Endothelial cell of umbilical vein (primary cell): Measurements from ENCODE around the gene TRMT11. TPM values are rescaled to one million over a fixed set of nuclear protein-coding genes. Genes with fewer than 3 reads are reported as not detected.

ENCODE experiments used
- BruUV-seq: library from RNA; stranded (reverse); fragments of 400-500 nt; replicated peaks from 2 replicates; lab custom pipeline; 2021; lab: Mats Ljungman, UMichigan
- CTCF ChIA-PET: fragments of 300-600, 350-600 bp; sonication (Branson Sonifier 250); formaldehyde crosslinking; loops from one replicate; lab custom pipeline; 2021; ENCODE audit warnings: antibody characterized with exemption, inconsistent platforms; lab: Charles Lee
- POLR2A ChIA-PET: fragments of 300-600, 350-600 bp; sonication (Branson Sonifier 250); formaldehyde crosslinking; loops from one replicate; lab custom pipeline; 2021; ENCODE audit warnings: antibody characterized with exemption, inconsistent platforms; lab: Charles Lee
- DNase-seq: peaks from one replicate; pipeline ENCODE4 v3.0.0-alpha.2; 2011; ENCODE audit warnings: low read depth, low spot score
- FAIRE-seq: peaks from 2 replicates; lab custom pipeline; 2011; peaks lifted over from hg19 to GRCh38; lab: Jason Lieb, UNC
- H2AFZ ChIP-seq: 2 replicates; pipeline ENCODE4 v1.6.0; 2012; ENCODE audit warnings: low read depth, low read length, control low read depth, inconsistent platforms
- H3K27ac ChIP-seq: 2 replicates; pipeline ENCODE4 v1.5.1; 2011; ENCODE audit warnings: low read depth, mild to moderate bottlenecking, control low read depth, low read length, moderate library complexity; ENCODE audit not compliant: insufficient read depth
- H3K27me3 ChIP-seq, 2 experiments: 2 replicates each; pipeline versions ENCODE4 v1.6.0 to v1.6.1; 2011; ENCODE audit warnings: low read length in 2 of 2, mixed read lengths in 1 of 2; ENCODE audit not compliant: control insufficient read depth in 2 of 2, insufficient read depth in 2 of 2
- H3K36me3 ChIP-seq, 2 experiments: 2 replicates in 1 of 2; 3 replicates in 1 of 2; pipeline ENCODE4 v1.5.1; 2011; ENCODE audit warnings: low read length in 2 of 2, mild to moderate bottlenecking in 1 of 2, moderate library complexity in 1 of 2; ENCODE audit not compliant: control insufficient read depth in 2 of 2, insufficient read depth in 2 of 2; ENCODE audit errors: extremely low read depth in 1 of 2
- H3K4me1 ChIP-seq: 3 replicates; pipeline ENCODE4 v1.5.1; 2011; ENCODE audit warnings: mild to moderate bottlenecking, low read length; ENCODE audit not compliant: control insufficient read depth, insufficient read depth; ENCODE audit errors: extremely low read depth
- H3K4me2 ChIP-seq: 2 replicates; pipeline ENCODE4 v1.6.1; 2011; ENCODE audit warnings: low read length, control low read depth, mixed read lengths; ENCODE audit not compliant: insufficient read depth
- H3K4me3 ChIP-seq, 3 experiments: fragments of 200-600 bp in 1 of 3; sonication (generic), shearing (Covaris generic) in 1 of 3; replicated peaks in 1 of 3; 2 replicates each; pipeline ENCODE4 v1.5.1; 2011 to 2016; ENCODE audit warnings: control low read depth in 3 of 3, low read length in 3 of 3, mild to moderate bottlenecking in 2 of 3, inconsistent platforms in 1 of 3, low read depth in 1 of 3, moderate library complexity in 1 of 3; ENCODE audit not compliant: insufficient read depth in 1 of 3
- H3K79me2 ChIP-seq: 2 replicates; pipeline ENCODE4 v1.6.0; 2012; ENCODE audit warnings: low read length, inconsistent platforms; ENCODE audit not compliant: control insufficient read depth, insufficient read depth
- H3K9ac ChIP-seq: replicated peaks from 2 replicates; pipeline ENCODE3; 2011; ENCODE audit warnings: low read length, control low read depth; ENCODE audit not compliant: insufficient read depth; ENCODE audit errors: extremely low read depth
- H3K9me1 ChIP-seq: replicated peaks from 3 replicates; pipeline ENCODE4 v1.6.0; 2011; ENCODE audit warnings: mild to moderate bottlenecking, low read length; ENCODE audit not compliant: control insufficient read depth, insufficient read depth; ENCODE audit errors: extremely low read depth
- H3K9me3 ChIP-seq: replicated peaks from 2 replicates; pipeline ENCODE4 v1.5.1; 2012; ENCODE audit warnings: low read length, inconsistent platforms; ENCODE audit not compliant: control insufficient read depth, insufficient read depth
- H4K20me1 ChIP-seq: replicated peaks from 2 replicates; pipeline ENCODE3; 2011; ENCODE audit warnings: mild to moderate bottlenecking, low read length; ENCODE audit not compliant: control insufficient read depth, insufficient read depth; ENCODE audit errors: extremely low read depth
- CTCF ChIP-seq, 2 donors: IDR thresholded peaks; 1 replicate in 1 of 2; 2 replicates in 1 of 2; pipeline ENCODE4 v1.5.1; 2011; ENCODE audit warnings: low read length in 2 of 2, mild to moderate bottlenecking in 2 of 2, moderate library complexity in 2 of 2, control low read depth in 1 of 2, inconsistent platforms in 1 of 2, low read depth in 1 of 2; ENCODE audit not compliant: insufficient read depth in 1 of 2; ENCODE audit errors: extremely low read depth in 1 of 2
- EZH2 ChIP-seq: IDR thresholded peaks from 2 replicates; pipeline ENCODE4 v1.6.1; 2012; ENCODE audit warnings: borderline replicate concordance, low read depth, mild to moderate bottlenecking, moderate library complexity, low read length, inconsistent platforms; ENCODE audit not compliant: severe bottlenecking
- FOS ChIP-seq: IDR thresholded peaks from 2 replicates; pipeline ENCODE4 v1.6.1; 2011; ENCODE audit warnings: mild to moderate bottlenecking, low read length, moderate library complexity, borderline replicate concordance; ENCODE audit not compliant: insufficient read depth
- GATA2 ChIP-seq: IDR thresholded peaks from 2 replicates; pipeline ENCODE4 v1.7.0; 2011; ENCODE audit warnings: low read depth, mild to moderate bottlenecking, moderate library complexity, mixed read lengths, low read length; ENCODE audit not compliant: insufficient read length, insufficient read depth
- JUN ChIP-seq: IDR thresholded peaks from 2 replicates; pipeline ENCODE4 v1.6.1; 2011; ENCODE audit warnings: borderline replicate concordance, low read depth; ENCODE audit not compliant: insufficient read length, insufficient read depth
- MAX ChIP-seq: IDR thresholded peaks from 2 replicates; pipeline ENCODE4 v1.6.1; 2011; ENCODE audit not compliant: insufficient read depth, insufficient read length
- MYC ChIP-seq: IDR thresholded peaks from one replicate; pipeline ENCODE4 v1.6.1; 2011; ENCODE audit warnings: mild to moderate bottlenecking, low read depth, low read length
- POLR2A ChIP-seq: IDR thresholded peaks from 2 replicates; pipeline ENCODE4 v1.6.1; 2012; ENCODE audit warnings: low read depth, mild to moderate bottlenecking, control low read depth, low read length
- POLR2AphosphoS5 ChIP-seq: IDR thresholded peaks from 2 replicates; pipeline ENCODE4 v1.6.1; 2012; ENCODE audit warnings: low read depth, mild to moderate bottlenecking, control low read depth, low read length, moderate library complexity; ENCODE audit not compliant: insufficient read depth
- dilution Hi-C: fragments of 300-500 bp; cut with MboI; formaldehyde crosslinking; loops from one replicate; pipeline ENCODE4 v1.15.0; 2019; ENCODE audit warnings: low sequenced_read_pairs; ENCODE audit not compliant: extremely low pct_ligation_motif_present
- intact Hi-C: fragments of 100-400 bp; cut with micrococcal nuclease; formaldehyde crosslinking; loops from one replicate; pipeline ENCODE4 v1.10.0; 2022
- polyA plus RNA-seq, 4 experiments: library from polyadenylated mRNA; depleted of rRNA in 3 of 4; stranded (reverse) in 3 of 4; unstranded in 1 of 4; fragments of >200 nt; gene quantifications; 2 replicates each; pipeline versions ENCODE4 v1.2.1 to v1.2.3, GENCODE V29; 2011 to 2012; ENCODE audit warnings: missing spikeins in 1 of 4
- total RNA-seq: library from RNA; stranded (reverse); gene quantifications from 2 replicates; pipeline ENCODE4 v1.2.3, GENCODE V29; 2021

TRMT11 gene
- total and polyA plus RNA-seq, 2 donors (not counting 3 experiments of a cell fraction or from before 2014, with no cell fraction given) = 5.1 to 10.7 TPM

DNA sequence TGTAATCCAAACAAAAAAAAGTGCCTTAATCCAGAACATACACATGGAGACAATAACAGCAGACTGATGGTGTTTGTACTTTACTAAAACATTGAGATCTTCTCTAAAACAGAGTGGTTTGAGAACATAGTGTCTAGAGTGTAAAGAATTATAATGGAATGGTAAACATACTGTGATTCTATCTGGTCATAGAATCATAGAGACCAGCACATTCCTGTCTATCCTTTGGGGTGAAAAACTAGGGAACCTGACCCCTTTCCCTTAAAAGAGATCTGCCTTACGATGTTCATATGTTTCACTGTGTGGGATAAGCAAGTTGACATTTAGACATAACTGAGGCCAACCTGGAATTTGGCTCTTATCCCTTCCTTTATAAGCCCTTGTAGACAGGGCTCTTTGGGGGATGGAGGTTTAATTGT lies 55.7 kb downstream of the TRMT11 start:
- no peak overlapping the region for H3K4me2 ChIP-seq
- dilution Hi-C loops = no loop called here
- no peaks in the 10 kb centered on the region for H3K79me2 ChIP-seq
- no peak overlapping the region for H3K9ac ChIP-seq
- H3K4me3 ChIP-seq = no peak overlapping the region
- H3K27me3 ChIP-seq = no peaks in the 10 kb centered on the region
- no peaks in the 10 kb centered on the region for H3K9me3 ChIP-seq
- H3K9me1 ChIP-seq = peaks cover 3% of the 10 kb centered on the region
- ChIA-PET CTCF (no interaction called here), POLR2A (no interaction called here)
- TF ChIP-seq CTCF (IDR thresholded peaks at IDR 0.05; ENCODE audit: extremely low read depth in 1 of 2, insufficient read depth in 1 of 2, low read depth in 1 of 2, low read length in 2 of 2) (no peak), MAX (no peak), GATA2 (no peak), POLR2AphosphoS5 (no peak), MYC (no peak), FOS (no peak), POLR2A (no peak), EZH2 (no peak), JUN (no peak)
- H4K20me1 ChIP-seq = no peaks in the 10 kb centered on the region
- no peak overlapping the region for H2AFZ ChIP-seq
- BruUV-seq = no TSS peak
- no peak for FAIRE-seq
- peaks cover 30% of the 10 kb centered on the region for H3K4me1 ChIP-seq
- no peak overlapping the region for H3K27ac ChIP-seq
- intact Hi-C loops = no loop called here
- peaks cover 0 to 6% of the 10 kb centered on the region in 2 experiments for H3K36me3 ChIP-seq
- no peak for DNase-seq
